ENCODE measurements around the gene VMAC. TPM values are rescaled to one million over a fixed set of nuclear protein-coding genes. Genes with fewer than 3 reads are reported as not detected.
"Not testable (repeated sequence)": the region's sequence is repeated elsewhere in the genome, so short reads cannot be mapped to it uniquely, and the experiment has no call there.

VMAC gene
- total RNA-seq, 2 donors from 2014 or later = 23.6 to 29.0 TPM

- Histone ChIP-seq H3K4me3 (no peak overlapping the region), H3K4me1 (replicated peaks) (no peaks in the 10 kb centered on the region), H3K9me3 (no peaks in the 10 kb centered on the region), H3K36me3 (no peaks in the 10 kb centered on the region), H3K27ac (no peak overlapping the region), H3K27me3 (replicated peaks; ENCODE audit: insufficient read depth) (no peaks in the 10 kb centered on the region)
- WGBS = 82% methylated on average over 12 of the region's 12 CpGs
- intact Hi-C loops (cut with DNase I) = no loop called here
- TF ChIP-seq POLR2AphosphoS5 (IDR thresholded peaks at IDR 0.05) (no peak), POLR2A (IDR thresholded peaks at IDR 0.05) (no peak), CTCF (IDR thresholded peaks at IDR 0.05) (no peak)
- DNase-seq (ENCODE audit: low spot score) = no peak
Measured at GRCh38 chr19:5870986-5871394, 33.7 kb upstream of the VMAC start.

- Histone ChIP-seq H3K36me3 (no peaks in the 10 kb centered on the region), H3K9me3 (no peaks in the 10 kb centered on the region), H3K4me3 (no peak overlapping the region), H3K27me3 (replicated peaks; ENCODE audit: insufficient read depth) (no peaks in the 10 kb centered on the region), H3K4me1 (replicated peaks) (no peaks in the 10 kb centered on the region), H3K27ac (no peak overlapping the region)
- DNase-seq (ENCODE audit: low spot score) = no peak
- WGBS = 95% methylated on average over 12 of the region's 12 CpGs
- intact Hi-C loops (cut with DNase I) = no loop called here
- TF ChIP-seq POLR2AphosphoS5 (IDR thresholded peaks at IDR 0.05) (no peak), POLR2A (IDR thresholded peaks at IDR 0.05) (no peak), CTCF (IDR thresholded peaks at IDR 0.05) (no peak)
Measured at GRCh38 chr19:5873617-5874199, 31.0 kb upstream of the VMAC start.

GRCh38 chr19:5874496-5874895 lies 30.2 kb upstream of the VMAC start:
- H3K27me3 ChIP-seq (replicated peaks; ENCODE audit: insufficient read depth); H3K4me1 ChIP-seq (replicated peaks); H3K4me3 ChIP-seq; DNase-seq (ENCODE audit: low spot score); intact Hi-C loops (cut with DNase I); H3K36me3 ChIP-seq; H3K9me3 ChIP-seq; H3K27ac ChIP-seq: not testable (repeated sequence)
- 84% methylated on average over 7 of the region's 7 CpGs for WGBS

- TF ChIP-seq CTCF (IDR thresholded peaks at IDR 0.05) = no peak
- TF ChIP-seq POLR2A (IDR thresholded peaks at IDR 0.05) = no peak
- TF ChIP-seq POLR2AphosphoS5 (IDR thresholded peaks at IDR 0.05) = no peak
- Histone ChIP-seq H3K27me3 (replicated peaks; ENCODE audit: insufficient read depth) (no peaks in the 10 kb centered on the region), H3K9me3 (no peaks in the 10 kb centered on the region), H3K36me3 (no peaks in the 10 kb centered on the region), H3K4me1 (replicated peaks) (no peaks in the 10 kb centered on the region), H3K4me3 (no peak overlapping the region), H3K27ac (no peak overlapping the region)
- WGBS = 76% methylated on average over 8 of the region's 8 CpGs
- no peak for DNase-seq (ENCODE audit: low spot score)
- intact Hi-C loops (cut with DNase I) = no loop called here
Measured at GRCh38 chr19:5877427-5877826, 27.2 kb upstream of the VMAC start.

GRCh38 chr19:5877882-5878281 lies 26.8 kb upstream of the VMAC start:
- H3K9me3 ChIP-seq = no peaks in the 10 kb centered on the region
- no peak for TF ChIP-seq CTCF (IDR thresholded peaks at IDR 0.05)
- TF ChIP-seq POLR2AphosphoS5 (IDR thresholded peaks at IDR 0.05) = no peak
- TF ChIP-seq POLR2A (IDR thresholded peaks at IDR 0.05) = no peak
- intact Hi-C loops (cut with DNase I) = no loop called here
- H3K36me3 ChIP-seq = no peaks in the 10 kb centered on the region
- H3K4me3 ChIP-seq = no peak overlapping the region
- DNase-seq (ENCODE audit: low spot score) = no peak
- no peaks in the 10 kb centered on the region for H3K27me3 ChIP-seq (replicated peaks; ENCODE audit: insufficient read depth)
- H3K4me1 ChIP-seq (replicated peaks) = no peaks in the 10 kb centered on the region
- WGBS = 64% methylated on average over 8 of the region's 9 CpGs
- H3K27ac ChIP-seq = no peak overlapping the region
